Measurements from ENCODE around the gene EHD4.

The EHD4 gene

GRCh38 chr15:41853831-41854230, 118.5 kb downstream of the EHD4 start:
- no peak for DNase-seq

DNA sequence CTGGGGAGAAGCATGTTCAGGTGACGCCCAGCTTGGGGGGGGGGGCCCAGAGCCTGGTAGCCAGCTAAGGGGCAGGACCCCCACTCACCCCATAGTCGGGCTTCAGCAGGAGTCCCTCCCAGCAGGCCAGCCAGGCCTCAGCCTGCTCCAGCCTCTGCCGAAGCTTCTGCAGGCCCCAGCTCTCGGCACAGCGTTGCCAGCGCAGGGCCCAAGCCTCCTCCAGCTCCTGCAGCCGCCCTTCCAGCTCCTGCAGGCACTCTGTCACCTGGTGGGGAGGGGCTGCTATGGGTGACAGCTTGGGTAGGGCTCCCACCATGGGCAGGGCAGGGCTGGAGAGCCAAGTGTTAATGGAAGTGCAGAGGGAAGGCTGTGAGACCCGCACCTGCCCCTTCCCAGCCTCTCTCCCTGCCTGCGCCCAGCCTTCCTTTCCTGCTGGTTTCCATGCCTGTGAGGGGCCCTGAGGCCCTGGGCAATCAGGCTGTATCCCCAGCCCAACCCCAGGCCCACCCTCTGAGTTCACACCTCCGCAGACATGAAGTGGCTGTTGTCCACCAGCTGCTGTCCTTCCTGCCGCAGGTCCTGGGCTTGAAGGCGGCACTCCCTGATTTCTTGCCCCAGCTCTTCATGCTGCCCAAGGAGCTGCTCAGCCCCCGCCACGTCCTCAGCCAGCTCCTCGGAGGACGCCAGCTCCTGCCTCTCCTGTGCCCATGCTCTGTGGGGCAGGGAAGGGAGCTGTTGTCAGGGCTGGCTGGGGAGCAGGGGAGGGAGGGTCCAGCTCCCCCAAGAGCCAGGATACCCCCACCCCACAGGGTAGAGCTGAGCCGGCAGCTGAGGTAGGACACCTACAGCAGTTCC, 119.4 kb downstream of the EHD4 start:
- no peak for DNase-seq

GRCh38 chr15:41851755-41852370, 120.5 kb downstream of the EHD4 start:
- DNase-seq: no peak

GRCh38 chr15:41851167-41851523, 121.2 kb downstream of the EHD4 start:
- DNase-seq: no peak

DNA sequence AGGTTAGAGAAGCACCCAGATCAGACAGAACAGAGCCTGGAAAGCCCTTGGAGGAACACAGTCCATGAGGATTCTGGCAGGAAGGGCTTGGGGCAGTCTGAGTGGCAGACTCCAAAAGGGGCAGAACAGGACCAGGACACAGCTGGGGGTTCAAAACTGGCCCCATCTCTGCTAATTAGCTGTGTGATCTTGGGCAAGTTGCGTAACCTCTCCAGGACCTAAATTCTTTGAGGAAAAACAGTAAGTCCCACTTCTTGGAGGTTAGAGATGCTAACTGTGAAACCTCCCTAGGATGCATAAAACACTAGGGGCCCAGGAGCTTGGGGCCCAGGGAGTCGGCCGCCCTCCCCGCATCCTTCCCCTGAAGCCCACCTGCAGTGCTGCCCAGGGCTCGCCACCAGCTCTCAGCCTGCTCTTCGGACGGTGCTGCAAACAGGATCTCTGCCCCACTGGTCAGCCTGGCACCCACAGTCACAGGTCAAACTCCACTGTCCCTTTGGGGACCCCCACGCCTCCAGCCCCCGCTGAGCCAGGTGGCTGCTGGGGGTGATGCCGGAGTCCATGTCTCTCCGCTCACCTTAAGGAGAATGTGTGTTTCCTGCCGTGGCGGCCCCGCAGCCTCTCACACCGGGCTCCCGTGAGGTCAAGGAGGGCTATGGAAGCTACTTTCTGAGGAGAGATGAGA, 121.7 kb downstream of the EHD4 start:
- no peak for DNase-seq

GRCh38 chr15:41849861-41850260, 122.5 kb downstream of the EHD4 start:
- no peak for DNase-seq

DNA sequence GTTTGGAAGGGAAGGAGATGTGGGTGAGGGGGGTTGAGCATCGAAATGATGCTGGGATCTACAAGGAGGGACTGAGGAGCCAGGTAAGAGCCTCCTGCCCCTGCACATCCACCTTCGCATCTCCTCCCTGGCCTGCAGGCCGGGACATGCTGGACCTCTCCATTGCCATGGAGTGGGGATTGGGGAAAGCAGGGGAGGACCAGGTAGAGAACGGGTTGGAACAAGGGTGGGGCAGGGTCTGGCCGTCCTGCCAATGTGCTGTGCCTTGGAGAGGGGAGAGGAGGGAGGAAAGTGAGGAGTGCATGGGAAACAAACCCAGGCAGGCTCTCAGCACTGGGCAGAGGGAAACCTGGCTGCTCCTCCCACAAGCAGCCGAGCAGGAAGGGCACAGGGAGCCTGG, 123.2 kb downstream of the EHD4 start:
- no peak for DNase-seq

- no peak for DNase-seq
Observed at GRCh38 chr15:41848631-41849030, 123.7 kb downstream of the EHD4 start.

DNA sequence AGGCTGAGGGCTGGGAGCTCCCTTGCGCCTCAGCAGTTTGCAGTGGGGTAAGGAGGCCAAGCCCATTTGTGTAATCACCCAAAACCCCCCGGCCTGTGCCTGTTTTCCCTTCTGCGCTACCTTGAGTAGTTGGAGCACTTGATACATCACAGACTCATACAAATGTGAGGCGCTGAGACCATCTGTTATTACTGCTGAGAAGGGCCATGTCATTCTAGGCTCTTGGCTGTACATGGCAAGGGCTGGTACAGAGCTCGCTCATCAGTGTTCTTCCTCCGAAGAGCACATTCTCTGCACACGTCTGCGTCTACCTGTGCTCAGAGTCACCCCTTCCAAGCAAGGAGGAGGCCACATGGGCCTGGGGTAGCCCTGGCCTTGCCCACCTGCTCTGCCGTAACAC, 124.4 kb downstream of the EHD4 start:
- no peak for DNase-seq

GRCh38 chr15:41847206-41847605, 125.2 kb downstream of the EHD4 start:
- no peak for DNase-seq

Data from activated T-cell treated with anti-CD3 and anti-CD28 coated beads, Interleukin-2, amount 50 U/mL, for 1 hour (primary cell).